HepG2 (cell line): ENCODE measurements around the gene PLEKHA8. TPM values are rescaled to one million over a fixed set of nuclear protein-coding genes. Genes with fewer than 3 reads are reported as not detected.

ENCODE experiments used
- CERS6 ChIP-seq: sonication (generic); formaldehyde crosslinking; IDR thresholded peaks from 2 replicates; pipeline ENCODE4 v1.5.0; 2020; ENCODE audit warnings: missing genetic modification reagents
- GATAD2A ChIP-seq: IDR thresholded peaks from 2 replicates; pipeline ENCODE4 v1.6.1; 2016
- HMGXB4 ChIP-seq, 2 experiments: sonication (generic) in 1 of 2; formaldehyde crosslinking in 1 of 2; IDR thresholded peaks; 2 replicates each; pipeline versions ENCODE4 v1.4.0 to v1.6.1; 2018 to 2020; ENCODE audit warnings: missing genetic modification reagents in 2 of 2, borderline replicate concordance in 1 of 2, low read depth in 1 of 2, mild to moderate bottlenecking in 1 of 2, missing biosample characterization in 1 of 2
- HNF1B ChIP-seq: sonication (generic); formaldehyde crosslinking; IDR thresholded peaks from 2 replicates; pipeline ENCODE4 v1.5.1; 2020; ENCODE audit warnings: mild to moderate bottlenecking, moderate library complexity, missing genetic modification reagents
- HOXD1 ChIP-seq: sonication (generic); formaldehyde crosslinking; IDR thresholded peaks from 2 replicates; pipeline ENCODE4 v1.5.0; 2020; ENCODE audit warnings: missing genetic modification reagents
- IKZF4 ChIP-seq: sonication (generic); formaldehyde crosslinking; IDR thresholded peaks from 2 replicates; pipeline ENCODE4 v1.5.1; 2020; ENCODE audit warnings: borderline replicate concordance, mild to moderate bottlenecking, low read depth, missing genetic modification reagents; ENCODE audit errors: not compliant biosample characterization
- KMT2B ChIP-seq: IDR thresholded peaks from 2 replicates; pipeline ENCODE4 v1.6.1; 2016; ENCODE audit warnings: missing genetic modification reagents, missing compliant biosample characterization
- NFE2 ChIP-seq: sonication (generic); formaldehyde crosslinking; IDR thresholded peaks from 2 replicates; pipeline ENCODE4 v1.4.0; 2020; ENCODE audit warnings: missing genetic modification reagents
- POGK ChIP-seq: sonication (generic); formaldehyde crosslinking; conservative IDR thresholded peaks from 2 replicates; pipeline ENCODE4 v1.8.0; 2022; ENCODE audit warnings: mild to moderate bottlenecking, moderate library complexity, missing genetic modification reagents
- RARG ChIP-seq: sonication (generic); formaldehyde crosslinking; IDR thresholded peaks from 2 replicates; pipeline ENCODE4 v1.4.0; 2020; ENCODE audit warnings: low read depth, mild to moderate bottlenecking, missing genetic modification reagents
- RELA ChIP-seq: sonication (generic); formaldehyde crosslinking; IDR thresholded peaks from 2 replicates; pipeline ENCODE4 v1.4.0; 2020; ENCODE audit warnings: missing genetic modification reagents
- RFX1 ChIP-seq: fragments of 450-650 bp; IDR thresholded peaks from 2 replicates; pipeline ENCODE4 v1.6.1; 2017
- SNAI1 ChIP-seq: sonication (generic); formaldehyde crosslinking; IDR thresholded peaks from 2 replicates; pipeline ENCODE4 v1.5.0; 2020; ENCODE audit warnings: mild to moderate bottlenecking, missing genetic modification reagents, borderline replicate concordance
- THRA ChIP-seq: sonication (generic); formaldehyde crosslinking; IDR thresholded peaks from 2 replicates; pipeline ENCODE4 v1.4.0; 2020; ENCODE audit warnings: missing genetic modification reagents, borderline replicate concordance
- YEATS4 ChIP-seq: sonication (generic); formaldehyde crosslinking; IDR thresholded peaks from 2 replicates; pipeline ENCODE4 v1.4.0; 2020; ENCODE audit warnings: missing genetic modification reagents, borderline replicate concordance
- ZBTB42 ChIP-seq: sonication (generic); formaldehyde crosslinking; IDR thresholded peaks from 2 replicates; pipeline ENCODE4 v1.5.0; 2020; ENCODE audit warnings: mild to moderate bottlenecking, missing genetic modification reagents
- ZMAT3 ChIP-seq: sonication (generic); formaldehyde crosslinking; conservative IDR thresholded peaks from 2 replicates; pipeline ENCODE4 v1.7.0; 2021; ENCODE audit warnings: missing genetic modification reagents
- ZNF570 ChIP-seq: sonication (generic); formaldehyde crosslinking; IDR thresholded peaks from 2 replicates; pipeline ENCODE4 v1.4.0; 2020; ENCODE audit warnings: mild to moderate bottlenecking, missing genetic modification reagents, borderline replicate concordance
- polyA plus RNA-seq, 8 experiments: library from polyadenylated mRNA; depleted of rRNA in 3 of 8; stranded (reverse) in 7 of 8; unstranded in 1 of 8; fragments of >200 nt; fragmentation: Illumina TruSeq in 4 of 8; extraction: Trizol in 4 of 8; gene quantifications; 2 replicates each; pipeline versions ENCODE4 v1.2.1 to v1.2.3, GENCODE V29; 2011 to 2016; ENCODE audit warnings: low read depth in 4 of 8, missing spikeins in 1 of 8, mixed read lengths in 1 of 8; ENCODE audit not compliant: insufficient read depth in 1 of 8
- total RNA-seq, 5 experiments: library from RNA; depleted of rRNA; stranded (reverse); fragments of >200 nt; fragmentation: Illumina TruSeq; extraction: Trizol; gene quantifications; 2 replicates each; pipeline ENCODE4 v1.2.3, GENCODE V29; 2016; ENCODE audit warnings: low read depth in 1 of 5
- TF ChIP-seq, protein P1 (sequence below): IDR thresholded peaks from 2 replicates; pipeline ENCODE4 v1.6.1; 2016; ENCODE audit warnings: low read depth

PLEKHA8 gene
- total and polyA plus RNA-seq, 2 of the 13 experiments (the other 11 are each of a cell fraction or from before 2014, with no cell fraction given): 12.5 to 26.4 TPM

DNA sequence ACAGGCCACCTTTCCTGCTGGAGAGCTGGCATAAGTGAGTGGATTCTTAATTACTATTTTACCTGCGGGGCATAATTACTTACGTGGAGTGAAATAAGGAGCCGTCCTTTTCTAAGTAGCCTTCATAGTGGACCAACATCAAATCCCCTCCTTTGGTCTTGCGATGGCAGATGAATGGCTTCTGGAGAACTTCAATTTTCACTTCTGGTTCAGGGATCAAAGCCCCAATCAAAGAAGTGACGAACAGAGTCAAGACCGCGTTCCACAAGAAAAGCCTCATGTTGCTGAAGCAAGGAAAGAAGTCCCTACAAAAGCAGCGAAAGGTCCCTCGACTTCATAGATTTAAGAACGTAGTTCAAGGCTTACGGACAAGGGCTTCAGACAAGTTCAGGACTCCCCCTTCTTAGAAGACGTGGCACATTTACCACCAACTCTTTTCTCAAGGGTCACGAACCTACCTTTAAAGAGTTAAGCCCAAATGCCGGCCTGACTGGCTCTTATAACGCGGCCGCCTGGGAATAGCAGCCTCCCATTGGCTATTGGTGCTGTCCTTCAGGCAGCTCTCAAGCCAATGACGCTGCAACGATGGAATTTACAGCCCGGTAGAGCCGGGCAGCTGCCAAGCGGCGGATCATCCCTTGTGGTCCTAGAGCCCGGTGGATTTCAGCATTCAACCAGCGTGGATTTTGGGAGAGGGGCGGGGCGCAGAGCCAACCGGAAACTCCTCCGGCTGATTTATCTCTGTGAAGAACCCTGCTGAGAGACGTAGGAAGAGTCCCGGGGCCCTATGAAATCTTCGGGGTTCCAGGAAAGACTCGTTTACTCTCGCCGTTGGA, 1.8 kb upstream of the PLEKHA8 start, which contains the start of gene FKBP14 (continued):
- TF ChIP-seq POGK (CRISPR knock-in tag): no peak
- no peak for TF ChIP-seq ZMAT3 (CRISPR knock-in tag)
- TF ChIP-seq ZNF570 (CRISPR knock-in tag): no peak
- TF ChIP-seq KMT2B: peak; percentile 81; the same call in 1 of the 2 replicates
- TF ChIP-seq RFX1: no peak
- TF ChIP-seq ZBTB42 (CRISPR knock-in tag): no peak
- TF ChIP-seq, protein P1, sequence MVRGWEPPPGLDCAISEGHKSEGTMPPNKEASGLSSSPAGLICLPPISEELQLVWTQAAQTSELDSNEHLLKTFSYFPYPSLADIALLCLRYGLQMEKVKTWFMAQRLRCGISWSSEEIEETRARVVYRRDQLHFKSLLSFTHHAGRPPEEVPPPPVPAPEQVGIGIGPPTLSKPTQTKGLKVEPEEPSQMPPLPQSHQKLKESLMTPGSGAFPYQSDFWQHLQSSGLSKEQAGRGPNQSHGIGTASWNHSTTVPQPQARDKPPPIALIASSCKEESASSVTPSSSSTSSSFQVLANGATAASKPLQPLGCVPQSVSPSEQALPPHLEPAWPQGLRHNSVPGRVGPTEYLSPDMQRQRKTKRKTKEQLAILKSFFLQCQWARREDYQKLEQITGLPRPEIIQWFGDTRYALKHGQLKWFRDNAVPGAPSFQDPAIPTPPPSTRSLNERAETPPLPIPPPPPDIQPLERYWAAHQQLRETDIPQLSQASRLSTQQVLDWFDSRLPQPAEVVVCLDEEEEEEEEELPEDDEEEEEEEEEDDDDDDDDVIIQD: peak; percentile 88
- TF ChIP-seq IKZF4: no peak
- TF ChIP-seq RELA (CRISPR knock-in tag): no peak
- peak; percentile 59; the same call in 1 of the 2 replicates for TF ChIP-seq HNF1B
- TF ChIP-seq HOXD1: no peak
- peak; percentile 41; the same call in 1 of the 2 replicates for TF ChIP-seq THRA (CRISPR knock-in tag)
- TF ChIP-seq RARG (CRISPR knock-in tag): no peak
- peak; percentile 65; the same call in 1 of the 2 replicates for TF ChIP-seq YEATS4
- TF ChIP-seq SNAI1 (CRISPR knock-in tag): no peak
- TF ChIP-seq NFE2 (CRISPR knock-in tag): no peak
- TF ChIP-seq HMGXB4 (CRISPR knock-in tag; IDR thresholded peaks at IDR 0.05; ENCODE audit: borderline replicate concordance in 1 of 2, low read depth in 1 of 2): peak in 1 of 2 experiments; percentile 63; a peak in 1 of 4 replicates
- no peak for TF ChIP-seq CERS6 (CRISPR knock-in tag)
- peak; percentile 61 for TF ChIP-seq GATAD2A (CRISPR knock-in tag)
